PC-9 (cell line): ENCODE measurements around the gene KCNA5. TPM values are rescaled to one million over a fixed set of nuclear protein-coding genes. Genes with fewer than 3 reads are reported as not detected.

Experiments
- BruUV-seq: library from RNA; stranded (reverse); fragments of 400-500 nt; replicated peaks from 2 replicates; lab custom pipeline; 2021; lab: Mats Ljungman, UMichigan
- CTCF ChIA-PET: fragments of 300-600 bp; sonication (Branson Sonifier 250); formaldehyde crosslinking; loops from one replicate; lab custom pipeline; 2022; ENCODE audit warnings: antibody characterized with exemption; lab: Charles Lee
- POLR2A ChIA-PET: fragments of 300-600 bp; sonication (Branson Sonifier 250); formaldehyde crosslinking; loops from one replicate; lab custom pipeline; 2022; ENCODE audit warnings: antibody characterized with exemption; ENCODE audit not compliant: unreplicated experiment; lab: Charles Lee
- DNase-seq, 2 experiments: peaks; one replicate each; pipeline versions ENCODE4 v3.0.0 to v3.0.0-alpha.2; 2015 to 2022; ENCODE audit warnings: mixed read lengths in 1 of 2
- H2AFZ ChIP-seq: fragments of 200-600 bp; sonication (generic); 2 replicates; pipeline ENCODE4 v1.8.1; 2017; ENCODE audit warnings: antibody characterized with exemption
- H3F3A ChIP-seq: fragments of 200-600 bp; sonication (generic); 2 replicates; pipeline ENCODE4 v1.8.1; 2017; ENCODE audit warnings: antibody characterized with exemption, mild to moderate bottlenecking, low read depth; ENCODE audit not compliant: insufficient read depth
- H3K27ac ChIP-seq: fragments of 200-600 bp; sonication (generic); 2 replicates; pipeline ENCODE4 v1.6.1; 2016; ENCODE audit warnings: mixed run types
- H3K27me3 ChIP-seq: fragments of 200-600 bp; sonication (generic); 2 replicates; pipeline ENCODE4 v1.6.1; 2016; ENCODE audit warnings: low read depth, mixed run types; ENCODE audit not compliant: insufficient read depth
- H3K36me3 ChIP-seq: fragments of 200-600 bp; sonication (generic); 2 replicates; pipeline ENCODE4 v1.6.1; 2016; ENCODE audit warnings: low read depth, mixed run types
- H3K4me1 ChIP-seq: fragments of 200-600 bp; sonication (generic); replicated peaks from 2 replicates; pipeline ENCODE4 v1.6.1; 2016; ENCODE audit warnings: mixed run types; ENCODE audit not compliant: insufficient read depth
- H3K4me2 ChIP-seq: fragments of 200-600 bp; sonication (generic); 2 replicates; pipeline ENCODE4 v1.6.1; 2017; ENCODE audit warnings: mixed run types
- H3K4me3 ChIP-seq: fragments of 200-600 bp; sonication (generic); 2 replicates; pipeline ENCODE4 v1.6.1; 2016; ENCODE audit warnings: mixed run types
- H3K79me2 ChIP-seq: fragments of 200-600 bp; sonication (generic); 2 replicates; pipeline ENCODE4 v1.6.1; 2017; ENCODE audit warnings: low read depth, mixed run types
- H3K9me2 ChIP-seq: fragments of 200-600 bp; sonication (generic); 2 replicates; pipeline ENCODE4 v1.8.1; 2017; ENCODE audit warnings: mild to moderate bottlenecking; ENCODE audit not compliant: insufficient read depth
- H3K9me3 ChIP-seq: fragments of 200-600 bp; sonication (generic); 2 replicates; pipeline ENCODE4 v1.8.1; 2016; ENCODE audit warnings: low read depth; ENCODE audit not compliant: insufficient read depth
- H4K20me1 ChIP-seq: fragments of 200-600 bp; sonication (generic); 2 replicates; pipeline ENCODE4 v1.8.1; 2017; ENCODE audit not compliant: insufficient read depth
- CTCF ChIP-seq: fragments of 200-600 bp; sonication (generic); conservative IDR thresholded peaks from 2 replicates; pipeline ENCODE4 v1.6.1; 2017; ENCODE audit warnings: mixed run types, antibody characterized with exemption, mild to moderate bottlenecking, moderate library complexity
- EZH2 ChIP-seq: fragments of 200-600 bp; sonication (generic); IDR thresholded peaks from 2 replicates; pipeline ENCODE4 v1.8.0; 2017; ENCODE audit warnings: antibody characterized with exemption, low read depth
- intact Hi-C: fragments of 100-400 bp; cut with micrococcal nuclease; formaldehyde crosslinking; loops from one replicate; pipeline ENCODE4 v1.10.0; 2022; ENCODE audit not compliant: unreplicated experiment
- total RNA-seq: library from RNA; stranded (reverse); gene quantifications from 2 replicates; pipeline ENCODE4 v1.2.3, GENCODE V29; 2021

Gene KCNA5
- total RNA-seq, 1 experiment from 2014 or later = not detected

GRCh38 chr12:5071496-5071895 lies 27.8 kb downstream of the KCNA5 start:
- Histone ChIP-seq H3K79me2 (no peaks in the 10 kb centered on the region), H3K36me3 (no peaks in the 10 kb centered on the region), H3K4me3 (no peak overlapping the region), H3K4me2 (no peak overlapping the region), H3K27me3 (peaks cover 91% of the 10 kb centered on the region), H3K9me2 (no peaks in the 10 kb centered on the region), H3F3A (no peaks in the 10 kb centered on the region), H2AFZ (no peak overlapping the region), H4K20me1 (no peaks in the 10 kb centered on the region), H3K9me3 (no peaks in the 10 kb centered on the region), H3K4me1 (no peaks in the 10 kb centered on the region), H3K27ac (no peak overlapping the region)
- intact Hi-C loops = no loop called here
- ChIA-PET CTCF (no interaction called here), POLR2A (no interaction called here)
- BruUV-seq = no TSS peak
- no peak for DNase-seq
- TF ChIP-seq CTCF (no peak), EZH2 (no peak)

- H3K36me3 ChIP-seq = no peaks in the 10 kb centered on the region
- H4K20me1 ChIP-seq = no peaks in the 10 kb centered on the region
- no peak overlapping the region for H3K27ac ChIP-seq
- no peaks in the 10 kb centered on the region for H3F3A ChIP-seq
- TF ChIP-seq CTCF (no peak), EZH2 (no peak)
- POLR2A ChIA-PET = no interaction called here
- no peaks in the 10 kb centered on the region for H3K9me3 ChIP-seq
- CTCF ChIA-PET = no interaction called here
- no peaks in the 10 kb centered on the region for H3K9me2 ChIP-seq
- H3K27me3 ChIP-seq = peaks cover 97% of the 10 kb centered on the region
- H3K4me2 ChIP-seq = no peak overlapping the region
- H3K4me1 ChIP-seq = no peaks in the 10 kb centered on the region
- no peaks in the 10 kb centered on the region for H3K79me2 ChIP-seq
- intact Hi-C loops = no loop called here
- H3K4me3 ChIP-seq = no peak overlapping the region
- no TSS peak for BruUV-seq
- no peak overlapping the region for H2AFZ ChIP-seq
- no peak for DNase-seq
Observed at GRCh38 chr12:5072311-5072710, 28.6 kb downstream of the KCNA5 start.

- no TSS peak for BruUV-seq
- TF ChIP-seq EZH2 = no peak
- no peak; the same call in 1 of the 2 replicates for TF ChIP-seq CTCF
Observed at GRCh38 chr12:5073054-5073453, 29.4 kb downstream of the KCNA5 start.

More at GRCh38 chr12:5073054-5073453, 29.4 kb downstream of the KCNA5 start:
- Histone ChIP-seq H3K4me3 (no peak overlapping the region), H3K27ac (no peak overlapping the region), H3F3A (no peaks in the 10 kb centered on the region), H3K4me1 (no peaks in the 10 kb centered on the region), H3K9me3 (no peaks in the 10 kb centered on the region), H2AFZ (no peak overlapping the region), H3K27me3 (peaks cover 97% of the 10 kb centered on the region), H4K20me1 (no peaks in the 10 kb centered on the region), H3K79me2 (no peaks in the 10 kb centered on the region), H3K4me2 (no peak overlapping the region), H3K9me2 (no peaks in the 10 kb centered on the region), H3K36me3 (no peaks in the 10 kb centered on the region)
- intact Hi-C loops = no loop called here
- CTCF ChIA-PET = no interaction called here
- POLR2A ChIA-PET = no interaction called here
- no peak for DNase-seq
